Endothelial cell (in vitro differentiated cells): ENCODE results near the gene PHGDH. TPM values are rescaled to one million over a fixed set of nuclear protein-coding genes. Genes with fewer than 3 reads are reported as not detected.

Experiments
- DNase-seq: peaks from one replicate; pipeline ENCODE4 v3.0.0; 2021; ENCODE audit warnings: low spot score
- H3K27ac Mint-ChIP-seq: one replicate; pipeline ENCODE4 v1.8.0; 2021; ENCODE audit warnings: mixed read lengths, inconsistent platforms; ENCODE audit not compliant: unreplicated experiment
- H3K27me3 Mint-ChIP-seq: one replicate; pipeline ENCODE4 v1.8.0; 2021; ENCODE audit warnings: mild to moderate bottlenecking, moderate library complexity, mixed read lengths, inconsistent platforms; ENCODE audit not compliant: unreplicated experiment
- H3K36me3 Mint-ChIP-seq: one replicate; pipeline ENCODE4 v1.8.0; 2021; ENCODE audit warnings: mild to moderate bottlenecking, low read depth, mixed read lengths, inconsistent platforms; ENCODE audit not compliant: unreplicated experiment
- H3K4me1 Mint-ChIP-seq: one replicate; pipeline ENCODE4 v1.8.0; 2021; ENCODE audit warnings: mild to moderate bottlenecking, mixed read lengths, inconsistent platforms; ENCODE audit not compliant: unreplicated experiment
- H3K4me3 Mint-ChIP-seq: one replicate; pipeline ENCODE4 v1.8.0; 2021; ENCODE audit warnings: mild to moderate bottlenecking, mixed read lengths, inconsistent platforms; ENCODE audit not compliant: unreplicated experiment
- H3K9me3 Mint-ChIP-seq: one replicate; pipeline ENCODE4 v1.8.0; 2021; ENCODE audit warnings: mixed read lengths, inconsistent platforms; ENCODE audit not compliant: unreplicated experiment
- total RNA-seq: library from RNA; stranded (reverse); fragmentation: NEBNext Ultra II Directional; extraction: Animal tissue kit (Norgen Biotek cat#: 25700); gene quantifications from one replicate; pipeline ENCODE4 v1.2.1, GENCODE V29; 2021; ENCODE audit not compliant: unreplicated experiment
- TF ChIP-seq, protein P1 (sequence below): fragments of 200-600 bp; sonication (generic); IDR thresholded peaks from one replicate; pipeline ENCODE4 v1.5.0; 2021; ENCODE audit warnings: antibody characterized with exemption; ENCODE audit not compliant: unreplicated experiment

The PHGDH gene
- total RNA-seq, 1 donor from 2014 or later, result 137 TPM

DNA sequence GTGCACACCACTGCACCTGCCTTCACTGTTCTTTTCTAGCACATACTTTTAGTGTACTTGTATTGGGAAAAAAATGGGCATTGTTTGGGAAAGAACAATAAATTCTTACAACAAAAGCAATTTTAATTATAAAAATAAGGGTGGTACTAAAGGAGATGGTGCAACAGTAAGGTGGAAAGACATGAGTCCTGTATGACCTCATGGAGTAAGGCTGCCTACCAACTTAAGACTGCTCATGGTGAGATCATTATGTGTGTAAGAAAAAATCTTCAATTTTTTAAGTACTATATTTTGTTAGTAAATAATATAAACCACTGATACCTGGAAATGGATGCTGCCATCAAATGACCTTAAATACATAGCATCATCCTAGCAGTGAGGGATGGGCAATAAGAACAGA lies 29.6 kb upstream of the PHGDH start:
- TF ChIP-seq, protein P1, sequence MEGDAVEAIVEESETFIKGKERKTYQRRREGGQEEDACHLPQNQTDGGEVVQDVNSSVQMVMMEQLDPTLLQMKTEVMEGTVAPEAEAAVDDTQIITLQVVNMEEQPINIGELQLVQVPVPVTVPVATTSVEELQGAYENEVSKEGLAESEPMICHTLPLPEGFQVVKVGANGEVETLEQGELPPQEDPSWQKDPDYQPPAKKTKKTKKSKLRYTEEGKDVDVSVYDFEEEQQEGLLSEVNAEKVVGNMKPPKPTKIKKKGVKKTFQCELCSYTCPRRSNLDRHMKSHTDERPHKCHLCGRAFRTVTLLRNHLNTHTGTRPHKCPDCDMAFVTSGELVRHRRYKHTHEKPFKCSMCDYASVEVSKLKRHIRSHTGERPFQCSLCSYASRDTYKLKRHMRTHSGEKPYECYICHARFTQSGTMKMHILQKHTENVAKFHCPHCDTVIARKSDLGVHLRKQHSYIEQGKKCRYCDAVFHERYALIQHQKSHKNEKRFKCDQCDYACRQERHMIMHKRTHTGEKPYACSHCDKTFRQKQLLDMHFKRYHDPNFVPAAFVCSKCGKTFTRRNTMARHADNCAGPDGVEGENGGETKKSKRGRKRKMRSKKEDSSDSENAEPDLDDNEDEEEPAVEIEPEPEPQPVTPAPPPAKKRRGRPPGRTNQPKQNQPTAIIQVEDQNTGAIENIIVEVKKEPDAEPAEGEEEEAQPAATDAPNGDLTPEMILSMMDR, result no peak
- no peaks in the 10 kb centered on the region for H3K4me1 Mint-ChIP-seq
- no peaks in the 10 kb centered on the region for H3K9me3 Mint-ChIP-seq
- no peak overlapping the region for H3K4me3 Mint-ChIP-seq
- no peak overlapping the region for H3K27ac Mint-ChIP-seq
- no peaks in the 10 kb centered on the region for H3K27me3 Mint-ChIP-seq
- no peak for DNase-seq
- no peaks in the 10 kb centered on the region for H3K36me3 Mint-ChIP-seq

DNA sequence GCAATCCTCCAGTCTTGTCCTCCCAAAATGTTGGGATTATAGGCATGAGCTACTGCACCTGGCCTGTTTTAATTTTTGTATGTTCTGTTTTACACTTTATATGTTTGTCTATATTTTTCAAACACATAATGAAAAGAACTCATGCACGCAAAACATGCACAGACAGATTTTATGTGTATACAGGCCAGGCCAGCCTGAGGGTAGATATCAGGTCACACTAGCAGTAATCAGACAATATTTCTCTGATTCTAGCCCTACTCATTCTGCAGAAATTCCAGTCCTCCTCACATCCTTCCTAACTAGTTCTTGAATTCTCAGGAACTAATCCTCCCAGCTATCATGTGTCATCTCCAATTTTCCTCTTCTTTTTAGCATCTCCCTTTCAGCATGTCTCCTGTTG lies 27.8 kb upstream of the PHGDH start:
- H3K27ac Mint-ChIP-seq, result no peak overlapping the region
- no peaks in the 10 kb centered on the region for H3K36me3 Mint-ChIP-seq
- no peak overlapping the region for H3K4me3 Mint-ChIP-seq
- TF ChIP-seq, protein P1, result no peak
- DNase-seq, result no peak
- H3K4me1 Mint-ChIP-seq, result no peaks in the 10 kb centered on the region
- no peaks in the 10 kb centered on the region for H3K9me3 Mint-ChIP-seq
- no peaks in the 10 kb centered on the region for H3K27me3 Mint-ChIP-seq

DNA sequence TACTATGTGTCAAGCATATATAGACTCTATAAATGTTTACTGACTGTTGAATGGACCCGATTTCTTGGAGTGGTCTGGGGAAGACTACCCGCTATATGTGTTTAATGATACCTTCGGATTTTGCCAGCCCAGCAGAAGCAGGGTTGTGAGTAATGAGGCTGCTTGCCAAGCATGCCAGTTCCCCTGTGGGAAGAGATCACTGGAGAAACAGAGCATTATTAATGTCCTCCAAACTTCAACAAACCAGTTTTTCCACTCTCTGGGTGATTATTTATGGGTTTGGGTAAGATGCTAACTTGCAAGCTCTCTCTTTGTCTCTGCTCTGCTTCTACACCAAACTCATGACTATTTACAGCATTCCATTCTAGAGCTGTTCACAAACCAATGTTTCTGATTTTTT lies 25.1 kb upstream of the PHGDH start:
- H3K36me3 Mint-ChIP-seq, result no peaks in the 10 kb centered on the region
- H3K27ac Mint-ChIP-seq, result no peak overlapping the region
- no peak overlapping the region for H3K4me3 Mint-ChIP-seq
- TF ChIP-seq, protein P1, result no peak
- DNase-seq, result no peak
- H3K4me1 Mint-ChIP-seq, result no peaks in the 10 kb centered on the region
- H3K9me3 Mint-ChIP-seq, result no peaks in the 10 kb centered on the region
- peaks cover 2% of the 10 kb centered on the region for H3K27me3 Mint-ChIP-seq

DNA sequence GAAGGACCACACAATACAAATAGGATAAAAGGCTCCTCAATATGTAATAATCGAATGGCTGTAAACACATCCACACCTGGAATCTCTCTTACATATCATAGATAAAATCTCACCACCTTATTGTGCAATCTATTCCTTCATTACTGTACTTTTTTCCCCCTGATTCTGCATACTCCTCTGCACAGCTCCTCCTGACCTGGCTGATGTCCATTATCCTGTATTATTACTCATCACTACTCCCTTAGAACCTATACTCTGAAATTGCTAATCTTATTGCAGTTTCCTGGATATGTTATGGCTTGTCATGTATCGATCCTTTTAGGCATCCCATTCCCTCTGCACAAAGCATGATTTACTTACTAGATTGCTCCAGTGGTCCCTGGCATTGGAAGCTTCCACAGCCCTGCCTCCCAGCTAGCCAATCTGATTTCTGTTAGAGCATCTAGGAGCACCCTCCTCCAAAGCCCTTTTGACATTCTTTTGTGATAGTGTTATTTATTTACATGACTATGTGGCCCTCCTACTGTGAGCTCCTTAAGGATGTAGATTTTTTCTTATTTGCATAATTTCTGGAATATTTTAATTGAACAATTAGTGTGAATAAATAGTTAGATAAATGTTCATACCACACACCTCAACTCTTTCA lies 24.2 kb upstream of the PHGDH start:
- no peaks in the 10 kb centered on the region for H3K36me3 Mint-ChIP-seq
- no peak overlapping the region for H3K27ac Mint-ChIP-seq
- TF ChIP-seq, protein P1, result no peak

DNA sequence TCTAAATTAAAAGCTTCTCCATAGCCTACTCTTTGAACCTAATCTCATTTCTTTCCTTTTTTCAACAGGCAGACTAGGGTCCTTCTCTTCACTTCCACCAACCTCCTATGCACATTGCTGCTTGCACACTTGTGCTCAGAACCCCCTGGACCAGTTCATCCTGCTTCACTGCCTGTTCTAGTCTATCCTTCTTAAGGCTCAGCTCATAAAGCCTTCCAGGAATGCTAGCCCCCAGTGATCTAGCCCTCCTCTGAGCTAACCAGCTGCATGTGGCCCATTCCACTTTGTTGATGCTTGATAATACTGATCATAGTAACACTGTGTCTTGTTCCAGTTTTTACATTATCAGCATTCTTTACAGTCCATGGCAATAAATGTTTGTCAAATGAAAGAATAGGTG lies 22.9 kb upstream of the PHGDH start:
- DNase-seq, result no peak
- H3K4me1 Mint-ChIP-seq, result no peaks in the 10 kb centered on the region
- no peak overlapping the region for H3K4me3 Mint-ChIP-seq
- no peaks in the 10 kb centered on the region for H3K36me3 Mint-ChIP-seq
- H3K9me3 Mint-ChIP-seq, result no peaks in the 10 kb centered on the region
- no peak overlapping the region for H3K27ac Mint-ChIP-seq
- TF ChIP-seq, protein P1, result no peak
- H3K27me3 Mint-ChIP-seq, result peaks cover 2% of the 10 kb centered on the region

More for the DNA sequence above, 24.2 kb upstream of the PHGDH start:
- Mint-ChIP-seq H3K4me3 (no peak overlapping the region), H3K27me3 (peaks cover 2% of the 10 kb centered on the region), H3K9me3 (no peaks in the 10 kb centered on the region), H3K4me1 (no peaks in the 10 kb centered on the region)
- DNase-seq, result no peak
